Muscle layer of duodenum (tissue), 2 donors: ENCODE measurements around the gene MVK.

Source experiments
- H3K27ac ChIP-seq: one replicate; pipeline ENCODE4 v1.7.0; 2013; ENCODE audit warnings: mild to moderate bottlenecking, low read length
- H3K27me3 ChIP-seq: one replicate; pipeline ENCODE4 v1.7.0; 2013; ENCODE audit warnings: low read depth, mild to moderate bottlenecking, control low read depth, low read length
- H3K36me3 ChIP-seq, 2 donors: one replicate each; pipeline ENCODE4 v1.7.0; 2013; ENCODE audit warnings: low read length in 2 of 2, control low read depth in 1 of 2, mild to moderate bottlenecking in 1 of 2; ENCODE audit not compliant: insufficient read depth in 2 of 2, control insufficient read depth in 1 of 2
- H3K4me1 ChIP-seq, 2 donors: one replicate each; pipeline ENCODE4 v1.7.0; 2013; ENCODE audit warnings: low read length in 2 of 2, mild to moderate bottlenecking in 2 of 2, control low read depth in 1 of 2, moderate library complexity in 1 of 2; ENCODE audit not compliant: insufficient read depth in 2 of 2, control insufficient read depth in 1 of 2
- H3K4me3 ChIP-seq, 2 donors: one replicate each; pipeline ENCODE4 v1.7.0; 2013; ENCODE audit warnings: low read length in 2 of 2, low read depth in 1 of 2, mild to moderate bottlenecking in 1 of 2
- H3K9me3 ChIP-seq, 2 donors: one replicate each; pipeline ENCODE4 v1.7.0; 2013; ENCODE audit warnings: low read length in 2 of 2, control low read depth in 1 of 2, mild to moderate bottlenecking in 1 of 2; ENCODE audit not compliant: control insufficient read depth in 1 of 2
- donor health status: healthy.

MVK gene

GRCh38 chr12:109625749-109626377, 52.3 kb downstream of the MVK start:
- peaks cover 3 to 6% of the 10 kb centered on the region in 2 donors for H3K4me1 ChIP-seq
- H3K27ac ChIP-seq = no peak overlapping the region
- H3K36me3 ChIP-seq = no peaks in the 10 kb centered on the region
- H3K27me3 ChIP-seq = no peaks in the 10 kb centered on the region
- no peaks in the 10 kb centered on the region for H3K9me3 ChIP-seq
- H3K4me3 ChIP-seq = no peak overlapping the region

DNA sequence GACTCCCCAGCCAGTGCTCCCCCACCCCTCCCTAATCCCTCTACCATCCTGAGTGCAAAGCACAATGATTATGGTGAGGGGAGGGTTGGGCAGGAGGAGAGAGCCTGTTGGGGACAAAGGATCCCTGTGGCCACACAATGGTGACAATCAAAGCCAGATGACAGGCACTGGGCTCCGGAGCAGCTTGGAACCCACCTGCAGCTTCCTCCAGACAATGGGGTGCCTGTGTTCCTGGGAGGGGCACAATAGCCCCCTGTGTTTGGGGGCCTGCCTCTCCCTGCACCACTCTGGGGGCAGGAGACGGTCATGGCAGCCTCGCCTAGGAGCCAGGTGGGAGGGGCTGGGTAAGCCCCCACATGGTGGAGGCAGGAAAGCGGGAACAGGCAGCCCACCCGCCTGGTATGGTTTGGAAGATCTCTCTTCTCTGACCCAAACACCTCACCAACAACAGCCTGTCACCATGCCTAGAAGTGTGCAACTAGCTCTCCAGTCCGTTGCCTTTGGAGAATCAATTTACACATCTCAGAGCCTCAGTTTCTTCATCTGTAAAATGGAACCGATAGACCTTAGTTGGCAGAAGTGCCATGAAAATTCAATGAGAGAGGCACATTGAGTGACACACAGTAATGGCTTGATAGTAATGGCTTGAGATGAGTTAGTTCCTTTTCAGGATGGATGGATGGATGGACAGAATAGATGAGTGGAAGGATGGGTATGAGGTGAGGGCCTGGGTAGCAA, 53.0 kb downstream of the MVK start:
- H3K36me3 ChIP-seq = no peaks in the 10 kb centered on the region
- H3K4me3 ChIP-seq = no peak overlapping the region
- H3K9me3 ChIP-seq = no peaks in the 10 kb centered on the region
- no peaks in the 10 kb centered on the region for H3K27me3 ChIP-seq
- peaks cover 3 to 4% of the 10 kb centered on the region in 2 donors for H3K4me1 ChIP-seq
- H3K27ac ChIP-seq = no peak overlapping the region

- H3K27ac ChIP-seq = no peak overlapping the region
- no peaks in the 10 kb centered on the region for H3K36me3 ChIP-seq
- H3K4me3 ChIP-seq = no peak overlapping the region
- no peaks in the 10 kb centered on the region for H3K9me3 ChIP-seq
- no peaks in the 10 kb centered on the region for H3K4me1 ChIP-seq
- H3K27me3 ChIP-seq = no peaks in the 10 kb centered on the region
These were observed 54.0 kb downstream of the MVK start for GRCh38 chr12:109627633-109628032.

DNA sequence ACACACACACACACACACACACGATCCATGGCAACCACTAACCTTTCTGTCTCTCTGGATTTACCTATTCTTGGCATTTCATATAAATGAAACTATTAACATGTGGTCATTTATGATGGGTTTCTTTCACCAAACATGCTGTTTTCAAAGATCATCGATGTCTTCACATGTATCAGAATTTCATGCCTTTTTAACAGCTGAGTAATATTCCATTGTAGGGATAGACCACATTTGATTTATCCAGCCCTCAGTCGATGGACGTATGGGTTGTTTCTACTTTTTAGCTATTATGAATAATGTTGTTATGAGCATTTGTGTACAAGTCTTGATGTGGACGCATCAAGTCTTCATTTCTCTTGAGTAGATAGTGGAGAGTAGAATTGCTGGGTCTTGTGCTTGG, 56.5 kb downstream of the MVK start:
- Histone ChIP-seq H3K27ac (no peak overlapping the region), H3K4me3 (no peak overlapping the region), H3K36me3 (no peaks in the 10 kb centered on the region), H3K4me1 (no peaks in the 10 kb centered on the region), H3K9me3 (no peaks in the 10 kb centered on the region), H3K27me3 (no peaks in the 10 kb centered on the region)

DNA sequence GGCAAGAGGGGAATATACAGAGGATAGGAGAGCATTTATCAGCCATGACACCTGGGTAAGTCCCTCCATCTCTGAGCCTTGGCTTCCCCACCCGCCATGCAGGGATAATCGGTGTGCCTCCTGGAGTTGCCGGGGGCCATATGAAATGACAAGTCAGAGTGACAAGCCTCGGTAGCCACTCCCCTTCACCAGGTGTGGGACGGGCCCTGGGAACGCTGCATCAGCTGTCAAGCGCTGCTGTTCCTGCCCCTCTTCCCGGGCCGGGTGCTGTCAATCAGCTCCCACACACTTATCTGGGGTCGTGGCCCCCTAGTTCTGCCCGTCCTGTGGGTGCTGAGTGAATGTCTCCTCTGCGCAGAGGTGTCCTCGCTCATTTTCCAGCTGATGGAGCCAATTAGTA, 57.2 kb downstream of the MVK start:
- no peak overlapping the region for H3K27ac ChIP-seq
- H3K27me3 ChIP-seq = no peaks in the 10 kb centered on the region
- H3K4me1 ChIP-seq = no peaks in the 10 kb centered on the region
- H3K9me3 ChIP-seq = no peaks in the 10 kb centered on the region
- no peak overlapping the region for H3K4me3 ChIP-seq
- H3K36me3 ChIP-seq = no peaks in the 10 kb centered on the region

GRCh38 chr12:109631302-109631701, 57.7 kb downstream of the MVK start:
- no peaks in the 10 kb centered on the region for H3K27me3 ChIP-seq

GRCh38 chr12:109631751-109632150, 58.2 kb downstream of the MVK start:
- Histone ChIP-seq H3K36me3 (no peaks in the 10 kb centered on the region), H3K4me1 (no peaks in the 10 kb centered on the region), H3K9me3 (no peaks in the 10 kb centered on the region), H3K4me3 (no peak overlapping the region), H3K27me3 (no peaks in the 10 kb centered on the region), H3K27ac (no peak overlapping the region)

More at GRCh38 chr12:109631302-109631701, 57.7 kb downstream of the MVK start:
- Histone ChIP-seq H3K36me3 (no peaks in the 10 kb centered on the region), H3K9me3 (no peaks in the 10 kb centered on the region), H3K27ac (no peak overlapping the region), H3K4me1 (no peaks in the 10 kb centered on the region), H3K4me3 (no peak overlapping the region)

GRCh38 chr12:109632342-109632741, 58.7 kb downstream of the MVK start:
- no peak overlapping the region for H3K27ac ChIP-seq
- H3K9me3 ChIP-seq = no peaks in the 10 kb centered on the region
- H3K27me3 ChIP-seq = no peaks in the 10 kb centered on the region
- H3K36me3 ChIP-seq = no peaks in the 10 kb centered on the region
- no peak overlapping the region for H3K4me3 ChIP-seq
- H3K4me1 ChIP-seq = no peaks in the 10 kb centered on the region

- H3K4me1 ChIP-seq = no peaks in the 10 kb centered on the region
- no peak overlapping the region for H3K4me3 ChIP-seq
- H3K27ac ChIP-seq = no peak overlapping the region
- H3K27me3 ChIP-seq = peaks cover 5% of the 10 kb centered on the region
- H3K36me3 ChIP-seq = no peaks in the 10 kb centered on the region
- no peaks in the 10 kb centered on the region for H3K9me3 ChIP-seq
These were observed 62.1 kb downstream of the MVK start for GRCh38 chr12:109635717-109636116.

DNA sequence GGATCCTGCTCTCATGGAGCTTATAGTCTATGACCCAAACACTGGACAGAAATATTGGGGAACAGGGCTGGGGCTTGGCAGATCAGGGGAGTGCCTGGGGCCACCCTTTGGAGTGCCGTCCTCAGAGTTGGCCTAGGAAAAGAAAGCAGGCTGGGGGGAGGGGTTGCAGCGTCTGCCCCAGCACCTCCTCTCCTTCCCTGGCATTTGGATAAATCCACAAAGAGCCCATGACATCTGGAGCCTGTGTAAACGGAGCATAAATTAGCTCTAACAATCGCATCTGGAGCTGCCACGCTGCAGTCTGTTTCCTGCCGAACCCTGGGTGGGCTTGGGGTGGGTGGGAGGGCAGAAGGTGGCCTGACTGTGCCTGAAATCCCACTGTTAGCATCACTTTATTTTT, 63.8 kb downstream of the MVK start:
- Histone ChIP-seq H3K27me3 (peaks cover 5% of the 10 kb centered on the region), H3K9me3 (no peaks in the 10 kb centered on the region), H3K27ac (no peak overlapping the region), H3K4me1 (no peaks in the 10 kb centered on the region), H3K36me3 (no peaks in the 10 kb centered on the region), H3K4me3 (no peak overlapping the region)

DNA sequence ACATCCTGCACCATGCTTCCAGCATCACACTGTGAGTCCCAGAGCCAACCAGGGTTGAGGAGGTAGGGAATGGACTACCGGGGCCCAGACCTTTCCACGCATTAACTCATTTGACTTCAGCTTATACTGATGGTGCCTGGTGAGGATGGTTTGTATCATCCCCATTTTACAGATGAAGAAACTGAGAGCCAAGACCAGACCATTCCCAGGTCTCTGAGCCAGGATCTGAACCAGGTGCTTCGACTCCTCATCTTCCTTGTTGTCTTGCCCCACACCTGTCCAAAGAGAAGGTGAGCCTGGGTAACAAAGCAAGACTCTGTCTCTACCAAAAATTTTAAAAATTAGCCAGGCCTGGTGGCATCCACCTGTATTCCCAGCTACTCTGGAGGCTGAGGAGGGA, 64.4 kb downstream of the MVK start:
- H3K4me3 ChIP-seq = no peak overlapping the region
- no peaks in the 10 kb centered on the region for H3K36me3 ChIP-seq
- no peak overlapping the region for H3K27ac ChIP-seq
- no peaks in the 10 kb centered on the region for H3K4me1 ChIP-seq
- no peaks in the 10 kb centered on the region for H3K9me3 ChIP-seq
- H3K27me3 ChIP-seq = peaks cover 5% of the 10 kb centered on the region

- Histone ChIP-seq H3K9me3 (no peaks in the 10 kb centered on the region), H3K36me3 (no peaks in the 10 kb centered on the region), H3K4me1 (no peaks in the 10 kb centered on the region), H3K27ac (no peak overlapping the region), H3K4me3 (no peak overlapping the region), H3K27me3 (peaks cover 5% of the 10 kb centered on the region)
These were observed 65.1 kb downstream of the MVK start for GRCh38 chr12:109638735-109639134.
